OCI-LY1 (cell line): ENCODE measurements around the gene WDR62.

Source experiments
- EZH2 ChIP-seq: fragments of 200-600 bp; sonication (generic), shearing (Covaris generic); IDR thresholded peaks from 2 replicates; pipeline ENCODE4 v1.8.0; 2017; ENCODE audit warnings: borderline replicate concordance, mixed run types, mild to moderate bottlenecking, antibody characterized with exemption, low read length, moderate library complexity, mixed read lengths
- TF ChIP-seq, protein P1 (sequence below): fragments of 200-600 bp; sonication (generic), shearing (Covaris generic); IDR thresholded peaks from 2 replicates; pipeline ENCODE4 v1.5.1; 2017; ENCODE audit warnings: mild to moderate bottlenecking, antibody characterized with exemption, low read length, moderate library complexity, mixed read lengths

DNA sequence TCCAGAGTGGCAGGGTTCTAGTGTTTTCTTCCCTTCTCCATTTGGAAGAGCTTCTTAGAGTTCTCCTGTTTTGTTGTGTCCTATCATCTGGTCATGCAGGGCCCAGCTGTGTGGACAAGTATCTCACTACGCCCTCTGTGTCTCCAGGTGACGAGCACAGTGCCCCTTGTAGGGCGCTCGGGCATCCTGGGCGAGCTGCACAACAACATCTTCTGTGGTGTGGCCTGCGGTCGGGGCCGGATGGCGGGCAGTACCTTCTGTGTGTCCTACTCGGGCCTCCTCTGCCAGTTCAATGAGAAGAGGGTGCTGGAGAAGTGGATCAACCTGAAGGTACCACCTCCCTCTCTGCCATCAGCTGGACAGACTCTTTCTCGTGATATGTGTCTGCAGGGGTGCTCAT, 13.0 kb downstream of the WDR62 start:
- TF ChIP-seq, protein P1, sequence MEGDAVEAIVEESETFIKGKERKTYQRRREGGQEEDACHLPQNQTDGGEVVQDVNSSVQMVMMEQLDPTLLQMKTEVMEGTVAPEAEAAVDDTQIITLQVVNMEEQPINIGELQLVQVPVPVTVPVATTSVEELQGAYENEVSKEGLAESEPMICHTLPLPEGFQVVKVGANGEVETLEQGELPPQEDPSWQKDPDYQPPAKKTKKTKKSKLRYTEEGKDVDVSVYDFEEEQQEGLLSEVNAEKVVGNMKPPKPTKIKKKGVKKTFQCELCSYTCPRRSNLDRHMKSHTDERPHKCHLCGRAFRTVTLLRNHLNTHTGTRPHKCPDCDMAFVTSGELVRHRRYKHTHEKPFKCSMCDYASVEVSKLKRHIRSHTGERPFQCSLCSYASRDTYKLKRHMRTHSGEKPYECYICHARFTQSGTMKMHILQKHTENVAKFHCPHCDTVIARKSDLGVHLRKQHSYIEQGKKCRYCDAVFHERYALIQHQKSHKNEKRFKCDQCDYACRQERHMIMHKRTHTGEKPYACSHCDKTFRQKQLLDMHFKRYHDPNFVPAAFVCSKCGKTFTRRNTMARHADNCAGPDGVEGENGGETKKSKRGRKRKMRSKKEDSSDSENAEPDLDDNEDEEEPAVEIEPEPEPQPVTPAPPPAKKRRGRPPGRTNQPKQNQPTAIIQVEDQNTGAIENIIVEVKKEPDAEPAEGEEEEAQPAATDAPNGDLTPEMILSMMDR, result no peak
- no peak for TF ChIP-seq EZH2
